GM21390 (cell line): Measurements from ENCODE around the gene CELSR1.

Experiments used
- ATAC-seq: cut with Tn5 transposase; IDR thresholded peaks from one replicate; pipeline ENCODE4 v1.9.1; 2021; ENCODE audit not compliant: unreplicated experiment

Gene CELSR1

DNA sequence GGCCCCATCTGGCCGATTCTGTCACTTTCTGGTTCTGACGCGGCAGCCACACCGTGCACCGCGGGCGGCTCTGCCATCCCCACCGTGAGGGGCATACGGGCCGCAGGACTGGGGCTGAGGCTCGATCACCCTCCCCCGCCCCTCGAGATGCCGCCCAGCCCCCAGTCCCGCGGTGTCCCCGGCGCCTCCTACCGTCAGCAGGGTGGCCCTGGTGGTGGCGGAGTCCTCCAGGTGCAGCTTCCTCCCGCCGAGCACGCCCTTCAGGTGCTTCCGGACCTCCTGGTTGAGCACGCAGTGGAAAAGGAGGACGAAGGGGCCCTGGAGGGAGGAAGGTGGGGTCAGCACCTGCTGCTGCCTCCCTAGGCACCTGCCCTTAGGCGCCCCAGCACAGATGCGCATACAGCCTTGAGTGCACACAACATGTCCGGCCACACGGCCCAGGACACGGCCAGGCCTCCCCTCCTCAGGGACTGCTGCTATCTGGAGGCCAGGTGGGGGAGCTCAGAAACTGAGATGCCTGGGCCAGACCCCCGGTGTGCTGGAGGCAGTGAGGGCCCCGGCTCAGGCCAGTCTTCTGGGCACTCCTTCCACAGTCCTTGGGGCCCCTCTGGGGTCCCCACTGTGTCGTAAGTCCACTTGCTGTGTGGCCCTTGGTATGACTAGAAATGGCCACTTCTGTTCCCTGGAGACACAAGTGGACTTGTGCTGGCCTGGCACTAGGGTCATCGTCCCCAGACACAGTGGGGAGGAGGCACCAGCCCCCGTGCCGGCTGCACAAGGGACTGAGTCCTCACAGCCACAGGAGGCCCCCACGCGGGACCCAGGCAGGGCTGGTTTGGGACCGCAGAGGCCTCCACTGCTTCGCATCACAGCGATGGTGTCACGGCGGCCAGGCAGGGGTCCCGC, 170.4 kb downstream of the CELSR1 start:
- ATAC-seq = no peak

DNA sequence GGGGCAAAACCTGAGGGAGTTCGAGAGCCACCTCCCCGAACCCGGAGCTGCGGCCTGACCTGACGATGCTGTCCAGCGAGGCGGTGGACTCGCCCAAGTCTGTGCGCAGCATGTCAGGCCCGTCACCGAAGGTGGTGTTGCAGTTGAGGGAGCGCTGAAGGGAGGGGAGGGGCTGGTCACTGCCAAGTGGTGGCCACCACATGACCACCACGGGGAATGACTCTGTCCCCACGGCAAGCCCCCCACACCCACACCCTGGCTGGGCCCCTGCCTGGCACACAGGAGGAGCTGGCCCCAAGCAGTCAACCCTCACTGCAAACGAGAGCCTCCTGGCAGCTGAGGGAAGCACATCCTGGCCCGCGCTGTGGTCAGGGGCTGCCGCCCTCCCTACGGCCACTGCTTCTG, 171.1 kb downstream of the CELSR1 start:
- ATAC-seq = no peak

DNA sequence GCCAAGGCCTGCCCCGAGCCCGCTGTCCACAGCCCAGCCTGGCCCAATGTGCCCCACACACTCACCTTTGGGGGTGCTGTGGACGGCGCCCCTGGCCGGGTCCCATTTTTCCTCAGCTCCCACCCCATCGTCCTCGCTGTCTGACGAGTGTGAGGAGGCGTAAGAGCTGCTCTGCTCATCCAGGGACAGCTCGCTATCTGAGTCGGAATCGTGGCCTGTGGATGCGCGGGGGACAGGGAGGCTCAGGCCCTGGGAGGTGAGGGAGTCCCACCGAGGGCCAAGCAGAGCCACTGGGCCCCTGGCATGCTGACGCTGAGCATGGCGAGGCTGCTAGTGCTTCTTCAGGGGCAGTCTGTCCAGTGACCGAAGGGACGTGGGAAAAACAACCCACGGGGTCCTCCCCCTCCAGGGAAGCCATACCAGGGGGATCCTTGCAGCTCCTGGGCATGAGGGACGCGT, 172.2 kb downstream of the CELSR1 start:
- ATAC-seq = no peak

- ATAC-seq = no peak
Measured at GRCh38 chr22:46364341-46365165, 172.9 kb downstream of the CELSR1 start.

DNA sequence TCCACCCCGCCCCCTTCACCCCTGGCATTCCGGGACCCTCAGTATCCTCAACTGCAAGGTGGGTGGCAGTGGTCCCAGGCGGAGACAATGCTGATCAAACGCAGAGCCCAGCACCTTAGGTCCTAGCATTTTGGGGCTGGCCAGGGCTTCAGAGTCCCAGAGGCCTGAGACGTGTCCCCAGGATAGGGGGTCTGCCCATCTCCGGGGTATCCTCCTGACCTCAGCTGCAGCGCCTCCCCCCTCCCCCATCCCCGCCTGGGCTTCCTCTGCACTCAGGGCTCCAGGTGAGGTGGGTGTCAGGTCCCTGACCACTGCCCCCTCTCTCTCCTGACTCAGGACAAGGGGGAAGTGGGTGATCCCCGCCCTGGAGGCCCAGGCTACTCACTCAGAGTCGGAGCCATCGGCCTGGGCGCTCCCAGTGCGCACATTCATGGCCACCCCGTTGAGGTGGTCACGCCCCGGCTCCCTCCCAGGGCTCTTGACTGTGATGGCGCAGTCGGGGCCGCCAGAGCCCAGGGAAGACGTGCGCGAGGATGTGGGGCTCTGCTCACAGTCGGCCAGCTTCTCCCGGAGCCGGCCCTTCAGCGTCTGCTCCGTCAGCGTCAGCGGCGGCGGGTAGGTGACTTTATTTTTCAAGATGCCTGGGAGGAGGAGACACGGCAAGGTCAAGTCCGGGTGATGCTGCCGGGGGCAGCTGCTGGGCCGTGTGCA, 173.7 kb downstream of the CELSR1 start:
- ATAC-seq = no peak

DNA sequence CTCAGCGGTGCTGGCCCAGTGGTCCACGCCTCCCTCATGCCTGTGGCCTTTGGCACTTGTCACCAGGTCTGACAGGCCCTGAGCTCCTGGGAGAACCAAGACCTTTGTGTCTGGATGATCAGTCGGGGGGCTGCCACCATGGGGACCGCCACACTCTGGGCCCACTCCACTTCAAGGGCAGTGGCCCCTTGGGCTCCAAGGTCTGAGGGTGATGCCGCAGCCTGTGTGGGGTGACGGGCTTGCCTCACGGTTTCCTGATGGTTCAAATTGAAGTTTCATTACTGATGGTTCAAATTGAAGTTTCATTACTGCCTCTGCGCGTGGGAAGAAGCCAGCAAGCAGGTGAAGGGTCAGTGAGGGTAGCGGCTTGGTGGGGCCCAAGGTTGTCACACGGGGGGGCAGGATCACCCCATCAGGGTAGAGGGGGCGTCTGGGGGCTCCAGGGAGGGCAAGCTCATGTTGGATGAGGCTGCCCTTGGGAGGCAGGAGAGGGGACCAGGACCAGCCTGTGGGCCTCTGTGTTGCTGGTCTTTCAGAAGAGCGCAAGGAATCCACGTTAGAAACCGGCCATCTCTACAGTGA, 174.4 kb downstream of the CELSR1 start:
- no peak for ATAC-seq

DNA sequence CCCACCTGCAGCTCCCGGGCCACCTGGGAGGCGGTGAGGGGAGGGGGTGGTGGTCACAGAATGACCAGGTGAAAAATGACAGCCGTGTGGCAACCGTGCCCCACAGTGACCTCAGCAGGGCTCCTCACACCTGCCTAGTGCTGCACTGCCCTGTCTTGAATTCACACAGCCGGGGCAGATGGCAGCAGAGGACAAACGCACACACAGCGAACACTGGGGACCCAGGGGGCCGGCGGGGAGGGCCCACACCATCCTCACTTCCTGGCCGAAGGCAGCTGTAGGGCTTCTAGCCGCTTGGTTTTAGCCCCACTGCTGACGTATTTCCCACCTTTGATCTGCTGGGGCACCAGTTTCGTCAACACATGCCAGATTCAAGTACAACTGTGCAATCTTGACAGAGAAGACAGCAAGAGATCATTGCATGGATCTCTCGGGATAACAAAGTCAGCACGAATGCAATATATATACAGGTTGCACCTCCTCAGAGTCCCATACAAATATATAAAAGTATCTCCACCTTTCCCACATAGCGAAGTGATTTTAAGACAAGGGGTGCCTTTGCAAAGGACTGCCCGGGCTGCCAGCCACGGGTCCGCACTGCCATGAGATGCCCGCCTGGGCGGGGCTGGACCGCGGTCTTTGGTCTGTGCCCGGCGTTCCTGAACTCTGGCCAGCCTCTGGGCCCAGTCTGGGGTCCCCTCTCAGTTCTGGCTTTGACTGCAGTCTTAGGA, 175.1 kb downstream of the CELSR1 start:
- no peak for ATAC-seq

DNA sequence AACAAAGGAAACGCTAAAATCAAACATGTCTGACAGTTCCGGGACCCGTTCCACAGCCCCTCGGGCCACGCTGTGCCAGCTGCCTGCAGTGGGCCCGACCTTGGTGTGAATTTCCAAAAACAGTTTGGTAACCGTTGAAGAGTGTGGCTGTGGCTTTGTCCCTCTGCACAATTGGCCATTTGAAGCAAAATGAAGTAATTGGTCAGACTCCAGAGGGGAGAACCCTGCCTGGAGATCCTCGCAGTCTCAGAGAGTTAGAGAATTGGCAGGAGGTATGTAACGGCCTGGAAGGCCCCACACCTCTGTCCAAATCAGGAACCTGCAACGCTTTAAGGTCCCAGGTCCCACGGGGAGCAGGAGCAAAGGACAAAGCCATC, 175.6 kb downstream of the CELSR1 start:
- no peak for ATAC-seq

- ATAC-seq = no peak
Measured at GRCh38 chr22:46360891-46361290, 176.5 kb downstream of the CELSR1 start.

DNA sequence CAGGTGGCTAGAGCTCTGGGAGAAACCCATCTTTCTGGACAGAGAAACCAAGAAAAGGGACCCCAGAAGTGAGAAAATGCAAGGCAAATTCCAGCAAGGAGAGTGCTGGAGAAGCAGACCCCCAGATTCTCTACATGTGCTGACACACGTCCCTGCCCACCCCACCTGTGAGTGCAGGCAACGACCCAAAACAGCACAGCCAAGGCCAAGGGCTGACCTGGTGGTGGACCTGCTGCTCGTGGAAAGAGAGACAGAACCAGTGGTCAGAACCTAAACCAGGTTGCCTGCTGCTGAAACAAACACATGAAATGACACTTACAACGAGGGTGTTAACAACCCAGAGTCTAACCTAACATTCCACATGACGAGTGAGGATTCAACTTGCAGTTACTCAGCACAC, 177.3 kb downstream of the CELSR1 start:
- no peak for ATAC-seq

GRCh38 chr22:46359362-46359761, 178.1 kb downstream of the CELSR1 start:
- ATAC-seq = no peak

- no peak for ATAC-seq
Measured at GRCh38 chr22:46358766-46359165, 178.7 kb downstream of the CELSR1 start.

GRCh38 chr22:46357711-46358520, 179.5 kb downstream of the CELSR1 start:
- no peak for ATAC-seq

DNA sequence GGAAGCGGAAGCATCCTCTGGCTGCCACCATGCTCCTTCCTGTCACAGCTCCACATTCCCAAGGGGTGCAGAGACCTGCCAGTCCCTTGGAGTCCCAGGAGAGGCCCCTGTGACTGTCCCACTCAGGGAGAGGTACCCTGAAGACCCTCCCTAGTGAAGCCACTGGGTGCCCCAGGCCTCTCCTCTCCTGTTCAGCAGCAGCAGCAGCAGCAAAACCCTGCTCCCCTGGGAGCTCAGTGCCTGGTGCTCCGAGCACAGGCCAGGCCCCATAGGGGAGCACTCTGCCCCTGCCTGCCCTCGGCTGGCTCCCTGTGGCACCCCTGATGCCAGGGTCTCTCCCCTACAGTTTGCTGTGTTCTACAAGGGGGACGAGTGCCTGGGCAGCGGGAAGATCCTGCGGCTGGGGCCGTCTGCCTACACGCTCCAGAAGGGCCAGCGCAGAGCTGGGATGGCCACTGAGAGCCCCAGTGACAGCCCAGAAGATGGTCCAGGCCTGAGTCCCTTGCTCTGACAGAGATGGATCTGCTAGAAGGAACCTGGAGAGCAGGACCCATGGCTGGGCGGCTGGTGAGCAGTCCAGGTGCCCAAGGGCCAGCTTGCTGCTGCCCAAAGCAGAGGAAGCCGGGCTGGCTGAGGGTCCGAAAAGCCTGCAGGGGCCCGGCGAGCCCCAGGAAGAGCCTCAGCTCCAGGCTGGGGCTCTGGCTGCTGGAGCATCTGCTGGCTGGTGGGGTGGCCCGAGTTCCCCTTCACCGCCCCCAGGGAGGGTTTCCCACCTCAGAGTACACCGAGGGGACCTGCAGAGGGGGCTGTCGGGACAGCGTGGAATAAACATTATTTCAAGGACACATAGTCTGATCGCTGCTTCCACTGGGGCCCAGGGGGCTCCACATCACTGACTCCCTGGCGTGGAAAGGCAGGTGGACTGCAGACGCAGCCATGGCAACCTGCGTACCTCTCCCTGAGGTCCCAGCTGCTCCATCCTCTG, 180.6 kb downstream of the CELSR1 start:
- no peak for ATAC-seq

GRCh38 chr22:46355996-46356471, 181.4 kb downstream of the CELSR1 start:
- no peak for ATAC-seq

GRCh38 chr22:46355369-46355995, 181.9 kb downstream of the CELSR1 start:
- no peak for ATAC-seq

GRCh38 chr22:46354993-46355305, 182.5 kb downstream of the CELSR1 start:
- no peak for ATAC-seq
